COLO668 (cell line): ENCODE results near the gene ATF4.
A peak's percentile ranks its signal among the peaks of the same experiment; 100 is the strongest.

Experiments used
- DNase-seq: peaks from one replicate; lab custom pipeline; 2025; ENCODE audit not compliant: unreplicated experiment; lab: John Stamatoyannopoulos, UW

The ATF4 gene, protein sequence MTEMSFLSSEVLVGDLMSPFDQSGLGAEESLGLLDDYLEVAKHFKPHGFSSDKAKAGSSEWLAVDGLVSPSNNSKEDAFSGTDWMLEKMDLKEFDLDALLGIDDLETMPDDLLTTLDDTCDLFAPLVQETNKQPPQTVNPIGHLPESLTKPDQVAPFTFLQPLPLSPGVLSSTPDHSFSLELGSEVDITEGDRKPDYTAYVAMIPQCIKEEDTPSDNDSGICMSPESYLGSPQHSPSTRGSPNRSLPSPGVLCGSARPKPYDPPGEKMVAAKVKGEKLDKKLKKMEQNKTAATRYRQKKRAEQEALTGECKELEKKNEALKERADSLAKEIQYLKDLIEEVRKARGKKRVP

GRCh38 chr22:39520226-39521105, at the start of gene ATF4:
Gene ATF4, plus strand, starts transcription at chr22:39520562. Its CDS starts 884 bp downstream, at chr22:39521446.
- DNase-seq = peak; percentile 95

- peak; percentile 13 for DNase-seq
Observed at GRCh38 chr22:39471381-39472141, 48.8 kb upstream of the ATF4 start.

GRCh38 chr22:39472570-39473556, 47.5 kb upstream of the ATF4 start:
- peak; percentile 68 for DNase-seq

DNA sequence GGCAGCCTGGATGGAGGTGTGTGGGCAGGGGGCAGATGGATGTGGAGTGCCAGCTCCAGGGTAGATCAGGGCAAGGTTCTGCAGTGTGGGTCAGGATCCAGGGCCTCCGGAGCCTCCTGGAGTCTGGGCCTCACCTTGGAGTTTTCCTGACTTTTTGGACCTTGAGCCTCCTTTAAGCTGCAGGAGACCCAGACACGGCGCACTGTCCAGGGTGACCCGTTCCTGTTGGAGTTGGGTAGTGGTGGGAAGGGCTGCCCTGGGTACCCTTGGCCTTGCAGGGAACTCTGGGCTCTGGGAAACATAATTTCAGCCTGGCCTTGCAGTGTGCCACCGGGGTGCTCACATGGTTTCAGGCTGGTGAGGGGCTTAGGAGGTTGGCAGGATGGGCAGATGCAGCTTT, 46.5 kb upstream of the ATF4 start:
- no peak for DNase-seq

DNA sequence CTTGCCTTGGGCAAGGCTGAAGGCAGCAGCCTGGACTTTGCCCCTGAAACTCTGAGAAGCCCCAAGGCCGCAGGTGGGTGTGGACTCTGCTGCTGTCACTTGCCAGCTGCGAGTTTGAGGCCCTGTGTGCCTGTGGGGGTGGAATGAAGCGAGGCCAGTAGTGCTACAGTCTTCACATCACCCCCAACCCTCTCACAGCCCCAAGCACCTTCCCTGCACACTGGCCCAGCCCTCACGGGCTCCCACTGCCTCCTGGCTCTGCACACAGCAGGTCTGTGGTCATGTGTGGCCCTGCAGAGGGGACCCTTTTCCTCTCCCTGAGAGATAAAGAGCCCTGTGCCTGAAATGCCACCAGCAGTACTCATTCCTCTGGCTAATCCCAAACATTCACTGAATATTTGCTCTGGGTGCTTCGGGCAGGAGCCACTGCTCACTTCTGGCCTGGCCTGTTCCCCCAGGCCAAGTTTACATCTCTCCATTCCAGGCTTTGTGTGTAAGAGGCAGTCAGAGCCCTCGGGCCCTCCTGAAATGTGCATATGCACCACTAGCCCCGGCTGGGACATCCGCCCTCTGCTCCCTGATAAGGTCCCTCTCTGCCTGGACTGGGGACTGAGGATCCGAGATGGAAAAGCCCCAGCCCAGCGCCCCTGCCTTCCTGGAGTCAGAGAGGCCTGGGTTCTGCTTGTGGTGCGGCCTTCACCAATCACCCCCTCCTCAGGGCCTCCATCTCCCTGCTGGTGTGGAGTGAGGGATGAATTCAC, 45.8 kb upstream of the ATF4 start:
- DNase-seq = peak; percentile 15

GRCh38 chr22:39475337-39475736, 45.0 kb upstream of the ATF4 start:
- no peak for DNase-seq

DNA sequence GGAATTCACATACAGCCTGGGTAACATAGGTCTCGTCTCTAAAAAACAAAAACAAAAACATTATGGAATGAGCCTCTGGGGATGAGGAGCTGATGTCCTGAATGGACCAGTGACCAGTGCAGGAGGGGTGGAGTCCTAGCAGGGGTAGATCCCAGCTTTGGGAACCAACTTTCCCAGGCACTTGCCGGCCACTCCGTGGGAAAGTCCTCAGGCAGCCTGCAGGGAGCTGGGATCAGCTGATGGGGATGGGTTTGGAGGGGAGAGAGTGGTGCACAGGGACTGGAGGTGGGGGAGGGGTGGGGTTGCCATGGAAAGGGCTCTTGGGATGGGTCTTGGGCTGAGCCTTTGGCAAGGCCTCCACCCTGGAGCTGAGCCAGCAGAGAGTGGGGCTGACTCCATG, 44.5 kb upstream of the ATF4 start:
- no peak for DNase-seq

- DNase-seq = no peak
Observed at GRCh38 chr22:39476664-39477063, 43.7 kb upstream of the ATF4 start.

DNA sequence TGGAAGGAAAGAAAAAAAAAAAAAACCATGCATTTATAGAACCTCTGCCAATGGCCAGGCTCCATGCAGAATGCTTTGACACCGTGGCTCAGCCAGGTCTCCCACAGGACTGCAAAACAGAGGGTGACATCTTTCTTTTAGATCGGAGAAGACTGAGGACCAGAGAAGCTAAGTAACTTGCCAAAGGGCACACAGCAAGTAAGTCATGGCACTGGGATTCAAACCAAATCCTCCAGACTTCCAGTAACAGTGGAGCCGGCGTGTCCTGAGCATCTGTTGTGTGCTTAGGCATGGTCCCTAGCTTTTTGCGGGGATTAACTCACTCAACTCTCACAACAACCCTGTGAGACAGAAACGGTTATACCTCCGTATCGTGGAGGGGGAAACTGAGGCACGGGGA, 42.8 kb upstream of the ATF4 start:
- DNase-seq = no peak

DNA sequence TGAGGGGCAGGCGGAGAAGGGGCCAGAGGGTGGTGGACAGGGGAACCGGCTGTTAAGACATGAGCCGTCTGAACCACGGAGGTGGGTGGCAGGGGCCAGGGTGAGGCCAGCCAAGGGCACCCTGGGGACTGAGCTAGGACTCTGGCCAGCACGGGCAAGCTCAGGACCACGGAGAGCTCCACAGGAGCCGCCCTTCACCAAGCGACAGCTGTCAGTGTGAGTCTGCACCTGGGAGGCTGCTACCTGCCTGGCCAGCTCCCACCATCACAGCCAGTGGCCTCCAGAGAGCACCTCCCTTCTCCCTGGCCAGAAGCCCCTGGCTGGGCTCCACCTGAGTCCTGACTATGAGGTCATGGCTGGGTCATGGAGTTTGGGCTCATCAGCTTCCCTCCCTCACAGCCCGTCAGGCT, 41.9 kb upstream of the ATF4 start:
- DNase-seq = no peak

- no peak for DNase-seq
Observed at GRCh38 chr22:39479254-39479653, 41.1 kb upstream of the ATF4 start.

- no peak for DNase-seq
Observed at GRCh38 chr22:39480557-39480956, 39.8 kb upstream of the ATF4 start.

- DNase-seq = no peak
Observed at GRCh38 chr22:39481054-39481453, 39.3 kb upstream of the ATF4 start.

DNA sequence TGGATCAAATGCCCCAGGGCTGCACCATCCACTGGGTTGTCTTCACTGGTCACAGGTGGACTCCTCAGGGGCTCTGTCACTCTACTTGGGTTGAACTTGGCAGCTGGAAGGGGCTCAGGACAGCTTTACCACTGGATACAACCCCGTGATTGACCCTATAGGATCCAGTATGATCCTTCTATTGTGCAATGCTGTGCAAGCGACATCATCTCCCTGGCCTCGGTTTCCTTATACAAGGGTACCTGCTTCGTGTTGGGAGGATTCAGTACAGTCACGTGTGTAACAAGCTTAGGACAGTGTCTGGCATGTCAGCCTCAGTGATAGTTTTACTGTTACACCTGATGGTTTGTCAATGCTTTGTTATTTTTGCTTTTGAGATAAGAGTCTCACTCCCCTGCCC, 38.8 kb upstream of the ATF4 start:
- no peak for DNase-seq

- no peak for DNase-seq
Observed at GRCh38 chr22:39482768-39483167, 37.6 kb upstream of the ATF4 start.

DNA sequence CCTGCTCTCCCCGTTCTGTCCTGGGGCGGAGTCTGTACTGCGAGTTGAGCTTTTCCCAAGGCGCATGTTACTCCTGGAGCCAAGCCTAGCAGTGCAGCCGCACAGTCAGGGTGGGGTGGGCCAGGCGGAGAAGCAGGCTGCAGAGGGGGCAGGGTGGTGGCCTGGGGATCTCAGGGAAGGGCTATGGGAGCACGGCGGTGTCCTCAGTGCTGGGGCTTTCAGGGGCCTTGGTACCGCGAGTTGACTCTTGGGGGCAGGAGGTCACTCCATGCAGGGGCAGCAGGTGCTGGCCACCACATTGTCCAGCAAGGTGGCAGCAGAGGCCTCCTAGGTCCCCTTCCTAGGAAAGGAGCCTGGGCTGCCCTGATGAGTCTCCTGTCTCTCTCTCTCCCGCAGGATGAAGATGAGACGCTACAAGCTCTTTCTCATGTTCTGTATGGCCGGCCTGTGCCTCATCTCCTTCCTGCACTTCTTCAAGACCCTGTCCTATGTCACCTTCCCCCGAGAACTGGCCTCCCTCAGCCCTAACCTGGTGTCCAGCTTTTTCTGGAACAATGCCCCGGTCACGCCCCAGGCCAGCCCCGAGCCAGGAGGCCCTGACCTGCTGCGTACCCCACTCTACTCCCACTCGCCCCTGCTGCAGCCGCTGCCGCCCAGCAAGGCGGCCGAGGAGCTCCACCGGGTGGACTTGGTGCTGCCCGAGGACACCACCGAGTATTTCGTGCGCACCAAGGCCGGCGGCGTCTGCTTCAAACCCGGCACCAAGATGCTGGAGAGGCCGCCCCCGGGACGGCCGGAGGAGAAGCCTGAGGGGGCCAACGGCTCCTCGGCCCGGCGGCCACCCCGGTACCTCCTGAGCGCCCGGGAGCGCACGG, 33.2 kb upstream of the ATF4 start:
- DNase-seq = no peak

GRCh38 chr22:39487826-39488520, 32.4 kb upstream of the ATF4 start:
- DNase-seq = no peak

- DNase-seq = no peak
Observed at GRCh38 chr22:39488563-39489083, 31.7 kb upstream of the ATF4 start.
